HepG2 (cell line): ENCODE results near the gene ADRM1. TPM values are rescaled to one million over a fixed set of nuclear protein-coding genes. Genes with fewer than 3 reads are reported as not detected.

Experiments
- AFF4 ChIP-seq: sonication (generic); formaldehyde crosslinking; IDR thresholded peaks from 2 replicates; pipeline ENCODE4 v1.4.0; 2020; ENCODE audit warnings: missing genetic modification reagents
- ARID5B ChIP-seq: IDR thresholded peaks from 2 replicates; pipeline ENCODE4 v1.4.0; 2020; ENCODE audit warnings: mild to moderate bottlenecking, missing genetic modification reagents
- ATF2 ChIP-seq: sonication (generic); formaldehyde crosslinking; IDR thresholded peaks from 2 replicates; pipeline ENCODE4 v1.4.0; 2020; ENCODE audit warnings: missing genetic modification reagents
- CENPT ChIP-seq: sonication (generic); formaldehyde crosslinking; IDR thresholded peaks from 2 replicates; pipeline ENCODE4 v1.8.0; 2022; ENCODE audit warnings: low read depth, mild to moderate bottlenecking, moderate library complexity, missing genetic modification reagents
- GFI1 ChIP-seq: sonication (generic); formaldehyde crosslinking; IDR thresholded peaks from 2 replicates; pipeline ENCODE4 v1.5.0; 2020; ENCODE audit warnings: missing genetic modification reagents, mild to moderate bottlenecking, borderline replicate concordance
- HNF4A ChIP-seq: sonication (generic); formaldehyde crosslinking; IDR thresholded peaks from 2 replicates; pipeline ENCODE4 v1.4.0; 2020; ENCODE audit warnings: missing genetic modification reagents
- MAZ ChIP-seq, 2 experiments: sonication (generic) in 1 of 2; formaldehyde crosslinking in 1 of 2; IDR thresholded peaks; 2 replicates each; pipeline versions ENCODE4 v1.5.0 to v1.6.1; 2012 to 2020; ENCODE audit warnings: low read depth in 2 of 2, mild to moderate bottlenecking in 2 of 2, borderline replicate concordance in 1 of 2, improper control_type of control experiment in 1 of 2, low read length in 1 of 2, missing genetic modification reagents in 1 of 2, moderate library complexity in 1 of 2
- MTF1 ChIP-seq: sonication (generic); formaldehyde crosslinking; IDR thresholded peaks from 2 replicates; pipeline ENCODE4 v1.5.0; 2020; ENCODE audit warnings: missing genetic modification reagents
- SP1 ChIP-seq, 2 experiments: fragments of 450-650 bp in 1 of 2; sonication (generic) in 1 of 2; formaldehyde crosslinking in 1 of 2; IDR thresholded peaks; 2 replicates each; pipeline versions ENCODE4 v1.4.0 to v1.6.1; 2016 to 2020; ENCODE audit warnings: missing genetic modification reagents in 1 of 2
- SP4 ChIP-seq: sonication (generic); formaldehyde crosslinking; IDR thresholded peaks from 2 replicates; pipeline ENCODE4 v1.8.1; 2023; ENCODE audit warnings: mild to moderate bottlenecking, missing genetic modification reagents
- SUZ12 ChIP-seq: fragments of 150-350 bp; IDR thresholded peaks from 2 replicates; pipeline ENCODE4 v1.6.1; 2014; ENCODE audit warnings: low read depth, low read length
- ZFP62 ChIP-seq: sonication (generic); formaldehyde crosslinking; IDR thresholded peaks from 2 replicates; pipeline ENCODE4 v1.4.0; 2020; ENCODE audit warnings: missing genetic modification reagents
- ZNF326 ChIP-seq: sonication (generic); formaldehyde crosslinking; IDR thresholded peaks from 2 replicates; pipeline ENCODE4 v1.4.0; 2020; ENCODE audit warnings: missing genetic modification reagents, borderline replicate concordance
- ZNF567 ChIP-seq: sonication (generic); formaldehyde crosslinking; IDR thresholded peaks from 2 replicates; pipeline ENCODE4 v1.8.1; 2023; ENCODE audit warnings: mild to moderate bottlenecking, missing genetic modification reagents, borderline replicate concordance
- ZNF570 ChIP-seq: sonication (generic); formaldehyde crosslinking; IDR thresholded peaks from 2 replicates; pipeline ENCODE4 v1.4.0; 2020; ENCODE audit warnings: mild to moderate bottlenecking, missing genetic modification reagents, borderline replicate concordance
- ZNF749 ChIP-seq: sonication (generic); formaldehyde crosslinking; IDR thresholded peaks from 2 replicates; pipeline ENCODE4 v1.8.0; 2022; ENCODE audit warnings: mild to moderate bottlenecking, missing genetic modification reagents, moderate library complexity, borderline replicate concordance
- ZUFSP ChIP-seq: sonication (generic); formaldehyde crosslinking; IDR thresholded peaks from 2 replicates; pipeline ENCODE4 v1.9.0; 2021; ENCODE audit warnings: missing genetic modification reagents, mild to moderate bottlenecking, borderline replicate concordance
- polyA plus RNA-seq, 8 experiments: library from polyadenylated mRNA; depleted of rRNA in 3 of 8; stranded (reverse) in 7 of 8; unstranded in 1 of 8; fragments of >200 nt; fragmentation: Illumina TruSeq in 4 of 8; extraction: Trizol in 4 of 8; gene quantifications; 2 replicates each; pipeline versions ENCODE4 v1.2.1 to v1.2.3, GENCODE V29; 2011 to 2016; ENCODE audit warnings: low read depth in 4 of 8, missing spikeins in 1 of 8, mixed read lengths in 1 of 8; ENCODE audit not compliant: insufficient read depth in 1 of 8
- total RNA-seq, 5 experiments: library from RNA; depleted of rRNA; stranded (reverse); fragments of >200 nt; fragmentation: Illumina TruSeq; extraction: Trizol; gene quantifications; 2 replicates each; pipeline ENCODE4 v1.2.3, GENCODE V29; 2016; ENCODE audit warnings: low read depth in 1 of 5

Gene ADRM1
- total and polyA plus RNA-seq, 2 of the 13 experiments (the other 11 are each of a cell fraction or from before 2014, with no cell fraction given), result 92.9 to 154 TPM

- TF ChIP-seq MTF1 (CRISPR knock-in tag) (no peak), ZNF570 (CRISPR knock-in tag) (no peak), ARID5B (CRISPR knock-in tag) (peak; percentile 67), AFF4 (CRISPR knock-in tag) (no peak), ATF2 (CRISPR knock-in tag) (peak; percentile 92), CENPT (no peak), MAZ (IDR thresholded peaks at IDR 0.05; ENCODE audit: borderline replicate concordance, low read depth, low read length) (peak; percentile 93), MAZ (CRISPR knock-in tag; IDR thresholded peaks at IDR 0.05; ENCODE audit: low read depth) (peak; percentile 48), ZNF749 (CRISPR knock-in tag) (0 out of 2 replicates have a peak, but pooled peaks have one; percentile 10), SP1 (IDR thresholded peaks at IDR 0.05) (peak; percentile 13; the same call in 1 of the 2 replicates), SP1 (CRISPR knock-in tag; IDR thresholded peaks at IDR 0.05) (peak; percentile 96), SUZ12 (no peak), ZUFSP (CRISPR knock-in tag) (no peak), ZNF326 (CRISPR knock-in tag) (no peak), ZNF567 (CRISPR knock-in tag) (no peak; the same call in 1 of the 2 replicates), ZFP62 (CRISPR knock-in tag) (no peak), GFI1 (no peak), SP4 (CRISPR knock-in tag) (peak; percentile 99), HNF4A (peak; percentile 51)
Measured at GRCh38 chr20:62302341-62303061, at the start of gene ADRM1 (continued).
